H1 (cell line): ENCODE results near the gene ART5. TPM values are rescaled to one million over a fixed set of nuclear protein-coding genes. Genes with fewer than 3 reads are reported as not detected.

Experiments
- CTCF ChIA-PET: fragments of 300-600 bp; sonication (Branson Sonifier 250); formaldehyde crosslinking; loops from one replicate; lab custom pipeline; 2021; ENCODE audit not compliant: partially characterized antibody; lab: Charles Lee
- POLR2A ChIA-PET: fragments of 300-600 bp; sonication (Branson Sonifier 250); formaldehyde crosslinking; loops from one replicate; lab custom pipeline; 2021; ENCODE audit warnings: inconsistent platforms; ENCODE audit not compliant: partially characterized antibody; lab: Charles Lee
- DNase-seq, 2 experiments: peaks; one replicate each; pipeline versions ENCODE4 v3.0.0 to v3.0.0-alpha.2; 2010 to 2022; ENCODE audit warnings: low spot score in 2 of 2, low read depth in 1 of 2, mixed read lengths in 1 of 2
- FAIRE-seq: peaks from 2 replicates; lab custom pipeline; 2011; peaks lifted over from hg19 to GRCh38; lab: Jason Lieb, UNC
- H2AFZ ChIP-seq: 2 replicates; pipeline ENCODE4 v1.8.1; 2012; ENCODE audit warnings: low read length, inconsistent platforms
- H2AK5ac ChIP-seq: 2 replicates; pipeline ENCODE4 v1.6.1; 2013; ENCODE audit warnings: low read depth, low read length
- H2BK120ac ChIP-seq: replicated peaks from 2 replicates; pipeline ENCODE3; 2013; ENCODE audit warnings: low read depth, low read length, inconsistent platforms
- H2BK12ac ChIP-seq: 2 replicates; pipeline ENCODE4 v1.6.1; 2013; ENCODE audit warnings: low read depth, low read length
- H2BK15ac ChIP-seq: 2 replicates; pipeline ENCODE4 v1.6.1; 2013; ENCODE audit warnings: low read length
- H2BK20ac ChIP-seq: 2 replicates; pipeline ENCODE4 v1.6.1; 2013; ENCODE audit warnings: low read length
- H2BK5ac ChIP-seq: 2 replicates; pipeline ENCODE4 v1.6.1; 2013; ENCODE audit warnings: low read depth, low read length
- H3K14ac ChIP-seq: 2 replicates; pipeline ENCODE4 v1.6.1; 2013; ENCODE audit warnings: inconsistent platforms; ENCODE audit not compliant: insufficient read length
- H3K18ac ChIP-seq: 2 replicates; pipeline ENCODE4 v1.6.1; 2013; ENCODE audit warnings: low read length; ENCODE audit errors: extremely low read depth
- H3K23ac ChIP-seq: 2 replicates; pipeline ENCODE4 v1.6.1; 2013; ENCODE audit warnings: inconsistent platforms; ENCODE audit not compliant: insufficient read length
- H3K23me2 ChIP-seq: 2 replicates; pipeline ENCODE4 v1.6.1; 2013; ENCODE audit warnings: low read depth, low read length
- H3K27ac ChIP-seq: 2 replicates; pipeline ENCODE4 v1.6.1; 2011; ENCODE audit warnings: low read depth, low read length, inconsistent platforms
- H3K27me3 ChIP-seq, 4 experiments: replicated peaks in 1 of 4; 1 replicate in 1 of 4; 2 replicates in 3 of 4; pipeline versions ENCODE4 v1.6.1 to v1.8.1; 2011 to 2013; ENCODE audit warnings: low read length in 3 of 4, mild to moderate bottlenecking in 3 of 4, inconsistent platforms in 2 of 4, mixed read lengths in 2 of 4, moderate library complexity in 1 of 4; ENCODE audit not compliant: control insufficient read depth in 3 of 4, insufficient read depth in 3 of 4; ENCODE audit errors: extremely low read depth in 1 of 4
- H3K36me3 ChIP-seq, 4 experiments: 2 replicates each; pipeline versions ENCODE4 v1.6.1 to v1.8.1; 2011 to 2013; ENCODE audit warnings: mild to moderate bottlenecking in 4 of 4, low read length in 3 of 4, moderate library complexity in 2 of 4, control low read depth in 1 of 4, inconsistent platforms in 1 of 4; ENCODE audit not compliant: insufficient read depth in 4 of 4, control insufficient read depth in 2 of 4
- H3K4ac ChIP-seq: replicated peaks from 2 replicates; pipeline ENCODE3; 2013; ENCODE audit warnings: low read length, low read depth, mixed read lengths, inconsistent platforms; ENCODE audit not compliant: insufficient read length
- H3K4me1 ChIP-seq, 4 experiments: replicated peaks in 1 of 4; 1 replicate in 1 of 4; 2 replicates in 3 of 4; pipeline versions ENCODE4 v1.6.1 to v1.8.1; 2011 to 2013; ENCODE audit warnings: low read length in 3 of 4, inconsistent platforms in 2 of 4, mixed read lengths in 1 of 4; ENCODE audit not compliant: insufficient read depth in 4 of 4, control insufficient read depth in 3 of 4
- H3K4me2 ChIP-seq, 2 experiments: 2 replicates each; pipeline versions ENCODE4 v1.6.1 to v1.8.1; 2011 to 2013; ENCODE audit warnings: low read depth in 2 of 2, low read length in 2 of 2, control low read depth in 1 of 2, inconsistent platforms in 1 of 2, mild to moderate bottlenecking in 1 of 2; ENCODE audit not compliant: insufficient read depth in 1 of 2
- H3K4me3 ChIP-seq, 4 experiments: fragments of 200-600, 300-600 bp in 1 of 4; sonication (generic), shearing (Covaris generic), sonication (Bioruptor Twin) in 1 of 4; 2 replicates each; pipeline versions ENCODE4 v1.5.1 to v1.8.1; 2011 to 2016; ENCODE audit warnings: low read length in 4 of 4, low read depth in 3 of 4, control low read depth in 2 of 4, inconsistent platforms in 2 of 4, mild to moderate bottlenecking in 2 of 4, mixed read lengths in 1 of 4, moderate library complexity in 1 of 4; ENCODE audit not compliant: insufficient read depth in 2 of 4; ENCODE audit errors: extremely low read depth in 1 of 4
- H3K56ac ChIP-seq: replicated peaks from 2 replicates; pipeline ENCODE3; 2013; ENCODE audit warnings: low read depth, mild to moderate bottlenecking, mixed read lengths, low read length, inconsistent platforms; ENCODE audit not compliant: insufficient read length
- H3K79me1 ChIP-seq: 2 replicates; pipeline ENCODE4 v1.6.1; 2013; ENCODE audit warnings: low read depth, low read length, control low read depth
- H3K79me2 ChIP-seq, 2 experiments: 2 replicates each; pipeline versions ENCODE4 v1.6.1 to v1.8.1; 2012 to 2013; ENCODE audit warnings: low read length in 2 of 2, mild to moderate bottlenecking in 2 of 2, inconsistent platforms in 1 of 2; ENCODE audit not compliant: insufficient read depth in 2 of 2, control insufficient read depth in 1 of 2
- H3K9ac ChIP-seq, 4 experiments: replicated peaks in 1 of 4; 1 replicate in 1 of 4; 2 replicates in 3 of 4; pipeline versions ENCODE4 v1.6.1 to v1.8.1; 2011 to 2013; ENCODE audit warnings: low read depth in 3 of 4, low read length in 3 of 4, control low read depth in 2 of 4, mild to moderate bottlenecking in 2 of 4, moderate library complexity in 2 of 4, inconsistent platforms in 1 of 4; ENCODE audit errors: extremely low read depth in 1 of 4
- H3K9me3 ChIP-seq, 2 experiments: 2 replicates each; pipeline versions ENCODE4 v1.6.1 to v1.8.1; 2012 to 2013; ENCODE audit warnings: mild to moderate bottlenecking in 2 of 2, moderate library complexity in 2 of 2, control low read depth in 1 of 2, inconsistent platforms in 1 of 2, low read depth in 1 of 2, low read length in 1 of 2, mixed read lengths in 1 of 2; ENCODE audit not compliant: insufficient read depth in 2 of 2
- H4K20me1 ChIP-seq, 2 experiments: replicated peaks in 1 of 2; 2 replicates each; pipeline versions ENCODE3 to v1.8.1; 2011 to 2013; ENCODE audit warnings: inconsistent platforms in 2 of 2, low read length in 2 of 2, mild to moderate bottlenecking in 1 of 2; ENCODE audit not compliant: insufficient read depth in 2 of 2, control insufficient read depth in 1 of 2
- H4K5ac ChIP-seq: 2 replicates; pipeline ENCODE4 v1.6.1; 2013; ENCODE audit warnings: low read length, low read depth, mixed read lengths, inconsistent platforms; ENCODE audit not compliant: insufficient read length
- H4K8ac ChIP-seq: 2 replicates; pipeline ENCODE4 v1.8.0; 2013; ENCODE audit warnings: mild to moderate bottlenecking, moderate library complexity, low read length, inconsistent platforms; ENCODE audit not compliant: insufficient read depth; ENCODE audit errors: extremely low read depth
- H4K91ac ChIP-seq: replicated peaks from 2 replicates; pipeline ENCODE3; 2013; ENCODE audit warnings: low read length, mixed read lengths, inconsistent platforms; ENCODE audit not compliant: insufficient read length
- CBX5 ChIP-seq: fragments of 300-800, 300-1000 bp; sonication (generic); IDR thresholded peaks from 2 replicates; pipeline ENCODE4 v1.7.1; 2016; ENCODE audit warnings: antibody characterized with exemption, low read length, low read depth
- CBX8 ChIP-seq: fragments of 300-800, 300-1000 bp; sonication (generic); IDR thresholded peaks from 2 replicates; pipeline ENCODE4 v1.7.1; 2016; ENCODE audit warnings: low read depth, low read length, borderline replicate concordance
- CTCF ChIP-seq, 3 experiments: IDR thresholded peaks; 1 replicate in 2 of 3; 2 replicates in 1 of 3; pipeline versions ENCODE4 v1.5.1 to v1.6.1; 2011; ENCODE audit warnings: low read length in 3 of 3, mild to moderate bottlenecking in 3 of 3, inconsistent platforms in 2 of 3, low read depth in 1 of 3, moderate library complexity in 1 of 3; ENCODE audit not compliant: insufficient read depth in 1 of 3; ENCODE audit errors: control extremely low read depth in 1 of 3
- JUND ChIP-seq: IDR thresholded peaks from 2 replicates; pipeline ENCODE4 v1.6.1; 2011; ENCODE audit warnings: mild to moderate bottlenecking, improper control_type of control experiment, low read length
- WGBS, 2 experiments: shearing (Covaris generic) in 1 of 2; methylation state at CpG; one replicate each; pipeline versions ENCODE4 v1.1.6 to v1.1.7; 2013 to 2015; ENCODE audit warnings: low lambda C conversion rate in 2 of 2, mixed read lengths in 2 of 2, inconsistent platforms in 1 of 2, low coverage in 1 of 2, missing lambda C conversion rate in 1 of 2; ENCODE audit not compliant: insufficient replicate concordance in 2 of 2, insufficient coverage in 1 of 2, insufficient read length in 1 of 2; ENCODE audit errors: extremely low coverage in 1 of 2, missing lambda C conversion rate in 1 of 2; 5-methylcytosine and 5-hydroxymethylcytosine counted together
- polyA plus RNA-seq, 7 experiments: library from polyadenylated mRNA; depleted of rRNA in 3 of 7; stranded (reverse) in 5 of 7; unstranded in 2 of 7; fragments of >200 nt in 5 of 7; fragments of 200-250 nt in 2 of 7; gene quantifications; 1 replicate in 5 of 7; 2 replicates in 1 of 7; 4 replicates in 1 of 7; pipeline versions ENCODE4 v1.2.1 to v1.2.3, GENCODE V29; 2011 to 2013; ENCODE audit warnings: missing spikeins in 2 of 7, mixed read lengths in 2 of 7
- total RNA-seq: library from RNA; stranded (reverse); fragmentation: NEBNext Ultra II Directional; extraction: Animal tissue kit (Norgen Biotek cat#: 25700); gene quantifications from 2 replicates; pipeline ENCODE4 v1.2.1, GENCODE V29; 2021
- TF ChIP-seq, protein P1 (sequence below): IDR thresholded peaks from 2 replicates; pipeline ENCODE4 v1.6.1; 2012; ENCODE audit warnings: low read length, inconsistent platforms

Gene ART5
- total and polyA plus RNA-seq, 2 of the 8 experiments (the other 6 are each of a cell fraction or from before 2014, with no cell fraction given): 6.0 to 7.5 TPM

GRCh38 chr11:3631331-3631730 lies 10.5 kb downstream of the ART5 start:
- H3K9me3 ChIP-seq: no peaks in the 10 kb centered on the region
- H3K4me2 ChIP-seq: no peak overlapping the region
- H2AK5ac ChIP-seq: no peak overlapping the region
- no peaks in the 10 kb centered on the region for H3K4me1 ChIP-seq
- TF ChIP-seq JUND: no peak
- no peak for TF ChIP-seq CBX8
- TF ChIP-seq CBX5: no peak
- no peak for TF ChIP-seq CTCF (IDR thresholded peaks at IDR 0.05; ENCODE audit: control extremely low read depth in 1 of 3, insufficient read depth in 1 of 3, low read depth in 1 of 3, low read length in 3 of 3)
- TF ChIP-seq, protein P1, sequence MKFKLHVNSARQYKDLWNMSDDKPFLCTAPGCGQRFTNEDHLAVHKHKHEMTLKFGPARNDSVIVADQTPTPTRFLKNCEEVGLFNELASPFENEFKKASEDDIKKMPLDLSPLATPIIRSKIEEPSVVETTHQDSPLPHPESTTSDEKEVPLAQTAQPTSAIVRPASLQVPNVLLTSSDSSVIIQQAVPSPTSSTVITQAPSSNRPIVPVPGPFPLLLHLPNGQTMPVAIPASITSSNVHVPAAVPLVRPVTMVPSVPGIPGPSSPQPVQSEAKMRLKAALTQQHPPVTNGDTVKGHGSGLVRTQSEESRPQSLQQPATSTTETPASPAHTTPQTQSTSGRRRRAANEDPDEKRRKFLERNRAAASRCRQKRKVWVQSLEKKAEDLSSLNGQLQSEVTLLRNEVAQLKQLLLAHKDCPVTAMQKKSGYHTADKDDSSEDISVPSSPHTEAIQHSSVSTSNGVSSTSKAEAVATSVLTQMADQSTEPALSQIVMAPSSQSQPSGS: no peak
- TF ChIP-seq, all 59 proteins: peak for 0
- H3K79me1 ChIP-seq: no peaks in the 10 kb centered on the region
- no peak overlapping the region for H2BK20ac ChIP-seq
- no peak overlapping the region for H3K4ac ChIP-seq
- FAIRE-seq (no peak), DNase-seq (no peak)
- ChIA-PET POLR2A (interaction anchor here (1.3 kb wide), 1 partner anchor 12 kb away, joined by 6 read pairs; no protein-coding TSS in a partner anchor), CTCF (interaction anchor here (1.4 to 3.7 kb wide), 3 partner anchors 12 to 22 kb away, joined by 4 to 14 read pairs (median 8); no protein-coding TSS in a partner anchor)
- H3K79me2 ChIP-seq: no peaks in the 10 kb centered on the region
- H4K91ac ChIP-seq: no peak overlapping the region
- H3K56ac ChIP-seq: no peak overlapping the region
- no peak overlapping the region for H2BK120ac ChIP-seq
- no peaks in the 10 kb centered on the region for H3K36me3 ChIP-seq
- peaks cover 2% of the 10 kb centered on the region; the same call in 1 of the 2 replicates for H3K23me2 ChIP-seq
- no peak overlapping the region for H2BK5ac ChIP-seq
- H3K27ac ChIP-seq: no peak overlapping the region
- 93% methylated on average over 4 of the region's 4 CpGs; no CpG with 5 or more reads in 1 of the 2 experiments for WGBS, 2 experiments
- H4K20me1 ChIP-seq: no peaks in the 10 kb centered on the region
- no peak overlapping the region for H2BK15ac ChIP-seq
- H4K5ac ChIP-seq: no peak overlapping the region
- H3K27me3 ChIP-seq: no peaks in the 10 kb centered on the region
- H3K14ac ChIP-seq: no peak overlapping the region
- no peak overlapping the region for H3K4me3 ChIP-seq
- H3K18ac ChIP-seq: no peak overlapping the region
- H2BK12ac ChIP-seq: no peak overlapping the region
- H3K9ac ChIP-seq: no peak overlapping the region
- H4K8ac ChIP-seq: no peak overlapping the region
- H3K23ac ChIP-seq: no peak overlapping the region
- H2AFZ ChIP-seq: no peak overlapping the region
